Erythroblast (primary cell): ENCODE data around the gene RFPL1.
A peak's percentile ranks its signal among the peaks of the same experiment; 100 is the strongest.
"Not testable (repeated sequence)": the region's sequence is repeated elsewhere in the genome, so short reads cannot be mapped to it uniquely, and the experiment has no call there.

ENCODE experiments used
- DNase-seq, 2 experiments: peaks; one replicate each; lab custom pipeline; 2025; lab: John Stamatoyannopoulos, UW
- GATA1 ChIP-seq: IDR thresholded peaks from 2 replicates; pipeline ENCODE4 v1.6.1; 2011; ENCODE audit warnings: low read depth, mild to moderate bottlenecking, control low read depth, low read length, moderate library complexity
- POLR2A ChIP-seq: IDR thresholded peaks from 2 replicates; pipeline ENCODE4 v1.6.1; 2011; ENCODE audit warnings: mild to moderate bottlenecking, low read length

Gene RFPL1

DNA sequence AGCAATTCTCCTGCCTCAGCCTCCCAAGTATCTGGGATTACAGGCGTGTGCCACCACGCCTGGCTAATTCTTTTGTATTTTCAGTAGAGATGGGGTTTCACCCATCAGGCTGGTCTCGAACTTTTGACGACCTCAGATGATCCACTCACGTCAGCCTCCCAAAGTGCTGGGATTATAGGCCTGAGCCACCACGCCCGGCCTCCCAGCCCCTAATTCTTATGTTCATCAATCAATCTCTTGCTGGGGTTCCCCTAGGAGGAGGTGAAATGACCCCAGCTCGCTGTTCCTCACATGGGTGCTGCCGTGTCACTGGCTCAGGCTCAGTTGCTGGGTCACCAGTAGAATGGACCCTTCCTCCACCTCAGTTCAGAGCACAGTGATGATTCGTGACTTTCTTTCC, at the start of gene RFPL1:
TSS of gene RFPL1 (plus strand) at position 301 of the 400 bp plus-strand sequence.
- DNase-seq, result not testable (repeated sequence)

- DNase-seq, result no peak
- TF ChIP-seq POLR2A (no peak), GATA1 (no peak)
Observed at GRCh38 chr22:29388759-29389090, 49.7 kb upstream of the RFPL1 start.

DNA sequence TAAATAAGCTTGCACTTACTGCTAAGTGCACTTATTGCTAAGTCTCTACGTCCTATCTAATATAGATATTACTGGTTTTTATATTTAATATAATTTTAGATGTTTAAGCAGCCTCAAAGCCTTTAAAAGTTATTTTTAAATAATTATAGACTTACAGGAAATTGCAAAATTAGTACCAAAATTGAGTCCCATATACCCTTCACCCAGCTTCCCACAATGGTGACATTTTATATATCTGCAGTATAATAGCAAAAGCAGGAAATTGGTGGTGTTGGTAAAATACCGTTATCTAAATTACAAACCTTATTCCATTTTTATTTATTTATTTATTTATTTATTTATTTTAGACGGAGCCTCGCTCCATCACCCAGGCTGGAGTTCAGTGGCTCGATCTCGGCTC, 48.1 kb upstream of the RFPL1 start:
- TF ChIP-seq GATA1, result no peak
- no peak for TF ChIP-seq POLR2A
- no peak for DNase-seq

DNA sequence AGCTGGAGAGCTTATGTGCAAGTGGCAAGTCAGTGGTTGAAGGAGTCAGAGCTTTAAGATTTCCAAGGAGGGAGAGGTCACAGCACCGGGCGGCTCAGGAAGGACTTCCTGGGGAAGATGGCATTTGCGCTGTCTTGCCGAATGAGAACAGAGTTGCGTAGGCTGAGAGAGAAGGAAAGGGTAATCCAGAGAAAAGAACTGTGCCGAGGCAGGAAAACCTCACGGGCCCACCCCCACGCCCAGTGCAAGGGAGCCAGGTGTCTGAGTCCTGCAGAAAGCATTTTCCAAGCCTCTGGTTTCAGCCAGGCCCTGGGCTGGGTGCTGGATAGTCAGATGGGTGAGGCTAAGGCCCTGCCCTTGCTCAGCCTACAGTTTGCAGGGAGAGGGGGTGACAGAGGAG, 46.8 kb upstream of the RFPL1 start:
- DNase-seq, result no peak
- TF ChIP-seq GATA1 (no peak), POLR2A (no peak)

- TF ChIP-seq GATA1 (no peak), POLR2A (no peak)
- no peak for DNase-seq
Observed at GRCh38 chr22:29393019-29393608, 45.3 kb upstream of the RFPL1 start.

GRCh38 chr22:29394931-29395581, 43.3 kb upstream of the RFPL1 start:
- TF ChIP-seq POLR2A (no peak), GATA1 (no peak)
- DNase-seq, result peak; percentile 73 to 84

GRCh38 chr22:29396126-29396525, 42.3 kb upstream of the RFPL1 start:
- TF ChIP-seq GATA1, result no peak
- no peak for TF ChIP-seq POLR2A
- no peak for DNase-seq

DNA sequence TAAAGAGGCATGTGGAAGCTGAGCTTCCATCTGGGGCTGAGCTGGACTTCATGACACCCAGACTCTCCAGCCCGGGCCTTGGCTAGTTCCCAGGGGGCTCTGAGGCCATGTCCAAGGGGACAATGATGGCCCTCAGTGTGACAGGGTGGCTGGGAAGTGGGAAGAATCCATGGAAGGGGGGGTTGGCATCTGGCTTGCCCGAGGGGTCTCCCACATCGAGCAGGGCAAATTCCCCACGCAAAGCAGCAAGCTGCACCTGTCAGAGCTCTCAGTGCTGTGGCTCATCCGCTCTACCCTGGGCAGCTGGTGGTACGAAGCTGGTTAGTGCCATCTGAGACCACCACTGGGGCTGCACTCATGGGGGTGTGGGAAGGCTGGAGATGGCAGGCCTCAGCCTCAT, 40.6 kb upstream of the RFPL1 start:
- no peak for DNase-seq
- no peak for TF ChIP-seq GATA1
- no peak for TF ChIP-seq POLR2A

DNA sequence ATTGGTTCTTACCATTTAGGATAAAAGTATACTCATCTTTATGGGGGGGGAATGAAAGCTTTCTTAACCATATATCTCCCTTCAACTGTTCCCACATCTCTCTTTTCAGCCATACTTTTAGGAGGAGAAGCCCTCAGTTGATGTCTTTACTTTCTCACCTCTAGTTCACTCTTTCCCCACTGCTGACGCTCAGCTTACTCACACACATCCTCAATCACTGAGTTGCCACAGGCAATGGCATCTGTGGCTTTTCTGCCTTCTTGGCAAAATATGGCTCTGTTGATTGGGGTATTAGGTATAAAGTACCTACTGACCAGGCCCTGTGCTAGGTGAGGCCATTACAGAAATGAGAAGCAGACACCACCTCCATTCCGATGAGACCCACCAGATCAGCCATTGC, 37.8 kb upstream of the RFPL1 start:
- TF ChIP-seq GATA1 (no peak), POLR2A (no peak)
- DNase-seq, result no peak

- DNase-seq, result not testable (repeated sequence)
Observed at GRCh38 chr22:29401538-29401937, 36.8 kb upstream of the RFPL1 start.

DNA sequence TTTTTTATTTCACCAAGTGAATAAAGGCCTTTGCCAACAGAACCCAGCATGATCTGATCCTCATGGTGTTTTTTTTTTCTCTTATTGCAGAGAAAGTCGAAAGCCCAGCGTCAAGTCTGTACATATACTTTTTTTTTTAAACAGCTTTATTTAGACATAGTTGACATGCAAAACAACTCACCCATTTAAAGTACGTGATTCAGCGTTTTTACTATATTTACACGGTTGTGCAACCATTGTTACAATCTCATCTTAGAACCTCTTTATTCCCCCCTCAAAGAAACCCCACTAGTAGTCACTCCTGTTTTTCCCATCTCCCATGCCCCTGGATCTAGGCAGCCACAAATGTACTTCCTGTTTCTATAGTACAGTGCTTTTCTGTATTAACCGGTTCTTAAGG, 29.4 kb upstream of the RFPL1 start:
- no peak for DNase-seq
- TF ChIP-seq POLR2A (no peak), GATA1 (no peak)

GRCh38 chr22:29411569-29412211, 26.7 kb upstream of the RFPL1 start:
- not testable (repeated sequence) for DNase-seq

- DNase-seq, result peak; percentile 44 to 58
Observed at GRCh38 chr22:29412772-29413171, 25.6 kb upstream of the RFPL1 start.

GRCh38 chr22:29414951-29415591, 23.3 kb upstream of the RFPL1 start:
- peak; percentile 16 to 48 for DNase-seq

- not testable (repeated sequence) for DNase-seq
Observed at GRCh38 chr22:29418704-29419103, 19.7 kb upstream of the RFPL1 start.

DNA sequence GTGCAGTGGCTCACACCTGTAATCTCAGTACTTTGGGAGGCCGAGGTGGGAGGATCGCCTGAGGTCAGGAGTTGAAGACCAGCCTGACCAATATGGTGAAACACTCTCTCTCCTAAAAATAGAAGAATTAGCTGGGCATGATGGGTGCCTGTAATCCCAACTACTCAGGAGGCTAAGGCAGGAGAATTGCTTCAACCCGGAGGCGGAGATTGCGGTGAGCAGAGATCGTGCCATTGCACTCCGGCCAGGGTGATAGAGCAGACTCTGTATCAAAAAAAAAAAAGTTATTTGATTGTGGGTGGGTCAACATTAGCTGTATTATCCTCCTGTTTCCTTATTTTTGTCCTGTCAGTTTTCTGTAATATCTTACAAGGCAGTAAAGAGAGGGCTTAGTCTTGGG, 11.9 kb upstream of the RFPL1 start:
- TF ChIP-seq GATA1 (no peak), POLR2A (no peak)
- DNase-seq, result no peak
